NT2/D1 (cell line): ENCODE measurements around the gene DNM3.

Experiments
- SUZ12 ChIP-seq: IDR thresholded peaks from 2 replicates; pipeline ENCODE4 v1.6.1; 2011; ENCODE audit not compliant: insufficient read length, insufficient read depth; ENCODE audit errors: extremely low read depth
- YY1 ChIP-seq: IDR thresholded peaks from 2 replicates; pipeline ENCODE4 v1.6.1; 2011; ENCODE audit not compliant: insufficient read length, insufficient read depth
- ZNF274 ChIP-seq: IDR thresholded peaks from 2 replicates; pipeline ENCODE4 v1.6.1; 2011; ENCODE audit warnings: mild to moderate bottlenecking, low read depth, low read length

- no peak for TF ChIP-seq YY1
- no peak for TF ChIP-seq ZNF274
- TF ChIP-seq SUZ12, result no peak
Measured at GRCh38 chr1:172146141-172146850, 305.0 kb downstream of the DNM3 start.
